Measurements from ENCODE around the gene NOX3. TPM values are rescaled to one million over a fixed set of nuclear protein-coding genes. Genes with fewer than 3 reads are reported as not detected.
"Not testable (repeated sequence)": the region's sequence is repeated elsewhere in the genome, so short reads cannot be mapped to it uniquely, and the experiment has no call there.

Gene NOX3
- polyA plus RNA-seq, 6 donors from 2014 or later, result not detected

GRCh38 chr6:155452576-155452975 lies 3.1 kb downstream of the NOX3 start:
- H3K27me3 Mint-ChIP-seq, result peaks cover 0 to 26% (median 0%) of the 10 kb centered on the region in 3 donors
- no peaks in the 10 kb centered on the region for H3K36me3 Mint-ChIP-seq

DNA sequence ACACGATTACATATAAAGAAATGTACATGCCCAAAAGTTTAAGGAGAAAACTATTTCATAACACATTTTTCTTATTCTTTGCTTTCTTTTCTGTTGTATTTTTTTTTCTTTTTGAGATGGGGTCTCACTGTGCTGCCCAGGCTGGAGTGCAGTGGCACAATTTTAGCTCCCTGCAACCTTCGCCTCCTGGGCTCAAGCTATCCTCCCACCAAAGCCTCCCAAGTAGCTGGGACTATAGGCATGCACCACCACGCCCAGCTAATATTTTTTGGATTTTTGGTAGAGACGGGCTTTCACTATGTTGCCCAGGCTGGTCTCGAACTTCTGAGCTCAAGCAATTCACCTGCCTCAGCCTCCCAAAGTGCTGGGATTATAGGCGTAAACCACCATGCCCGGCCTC lies 4.1 kb downstream of the NOX3 start:
- not testable (repeated sequence) for DNase-seq; H3K27ac Mint-ChIP-seq; H3K36me3 Mint-ChIP-seq; H3K9me3 Mint-ChIP-seq; ATAC-seq (ENCODE audit: low read depth in 2 of 2); H3K4me3 Mint-ChIP-seq
- H3K4me1 Mint-ChIP-seq, result peaks cover 0 to 16% (median 14%) of the 10 kb centered on the region in 3 donors
- H3K27me3 Mint-ChIP-seq, result peaks cover 0 to 23% (median 0%) of the 10 kb centered on the region in 3 donors

More at GRCh38 chr6:155452576-155452975, 3.1 kb downstream of the NOX3 start:
- Mint-ChIP-seq H3K4me3 (no peak overlapping the region), H3K27ac (no peak overlapping the region), H3K9me3 (no peaks in the 10 kb centered on the region), H3K4me1 (peaks cover 0 to 16% (median 14%) of the 10 kb centered on the region in 3 donors)
- ATAC-seq (ENCODE audit: low read depth in 2 of 2) (no peak), DNase-seq (no peak)

GRCh38 chr6:155450240-155450581 lies 5.4 kb downstream of the NOX3 start:
- Mint-ChIP-seq H3K27ac (peak overlapping the region in 1 of 6 donors; percentile 64), H3K9me3 (no peaks in the 10 kb centered on the region), H3K36me3 (no peaks in the 10 kb centered on the region), H3K27me3 (peaks cover 0 to 23% (median 0%) of the 10 kb centered on the region in 3 donors), H3K4me3 (no peak overlapping the region), H3K4me1 (peaks cover 0 to 16% (median 14%) of the 10 kb centered on the region in 3 donors)
- DNase-seq, result no peak
- no peak for ATAC-seq (ENCODE audit: low read depth in 2 of 2)

DNA sequence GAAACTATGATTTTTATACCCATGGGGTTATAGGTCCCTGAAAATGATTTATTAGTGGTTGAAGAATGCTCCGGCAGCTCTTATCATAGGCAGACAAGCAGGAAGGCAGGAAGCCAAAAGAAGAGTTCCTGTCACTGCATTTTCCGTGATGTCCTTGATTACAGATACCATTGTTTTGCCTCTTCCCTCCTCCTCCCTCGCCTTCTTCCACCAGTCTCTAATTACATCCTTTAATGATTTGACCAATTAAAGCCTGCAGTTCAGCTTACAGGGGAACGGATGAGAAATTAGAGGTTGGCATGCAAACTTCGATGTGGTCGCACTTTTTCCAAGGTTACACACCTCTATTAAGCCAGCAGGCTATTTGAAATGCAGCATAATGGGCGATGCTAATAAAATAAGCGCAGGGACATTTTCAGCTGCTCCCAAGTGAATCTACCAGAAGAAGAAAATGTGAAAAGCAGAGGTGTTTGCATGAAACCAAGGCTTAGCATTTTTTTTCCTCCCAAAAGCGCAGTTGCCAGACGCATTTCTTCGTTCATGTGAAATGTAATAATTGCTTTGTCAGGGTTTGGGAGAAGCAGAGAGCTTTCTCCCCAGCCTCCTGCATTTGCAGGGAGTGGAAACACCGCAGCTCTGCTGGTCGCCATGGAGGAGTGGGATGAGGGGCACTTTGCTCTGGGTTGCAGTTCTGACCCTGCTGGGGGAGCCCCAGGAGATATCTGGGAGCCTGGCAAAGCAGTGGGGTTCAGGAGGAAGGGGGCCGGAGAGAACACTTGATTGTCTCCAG lies 6.0 kb downstream of the NOX3 start:
- DNase-seq (no peak), ATAC-seq (ENCODE audit: low read depth in 2 of 2) (no peak)
- Mint-ChIP-seq H3K9me3 (no peaks in the 10 kb centered on the region), H3K36me3 (no peaks in the 10 kb centered on the region), H3K4me3 (no peak overlapping the region), H3K27ac (peak overlapping the region in 1 of 6 donors; percentile 64), H3K4me1 (peaks cover 0 to 12% (median 10%) of the 10 kb centered on the region in 3 donors), H3K27me3 (peaks cover 0 to 23% (median 0%) of the 10 kb centered on the region in 3 donors)

DNA sequence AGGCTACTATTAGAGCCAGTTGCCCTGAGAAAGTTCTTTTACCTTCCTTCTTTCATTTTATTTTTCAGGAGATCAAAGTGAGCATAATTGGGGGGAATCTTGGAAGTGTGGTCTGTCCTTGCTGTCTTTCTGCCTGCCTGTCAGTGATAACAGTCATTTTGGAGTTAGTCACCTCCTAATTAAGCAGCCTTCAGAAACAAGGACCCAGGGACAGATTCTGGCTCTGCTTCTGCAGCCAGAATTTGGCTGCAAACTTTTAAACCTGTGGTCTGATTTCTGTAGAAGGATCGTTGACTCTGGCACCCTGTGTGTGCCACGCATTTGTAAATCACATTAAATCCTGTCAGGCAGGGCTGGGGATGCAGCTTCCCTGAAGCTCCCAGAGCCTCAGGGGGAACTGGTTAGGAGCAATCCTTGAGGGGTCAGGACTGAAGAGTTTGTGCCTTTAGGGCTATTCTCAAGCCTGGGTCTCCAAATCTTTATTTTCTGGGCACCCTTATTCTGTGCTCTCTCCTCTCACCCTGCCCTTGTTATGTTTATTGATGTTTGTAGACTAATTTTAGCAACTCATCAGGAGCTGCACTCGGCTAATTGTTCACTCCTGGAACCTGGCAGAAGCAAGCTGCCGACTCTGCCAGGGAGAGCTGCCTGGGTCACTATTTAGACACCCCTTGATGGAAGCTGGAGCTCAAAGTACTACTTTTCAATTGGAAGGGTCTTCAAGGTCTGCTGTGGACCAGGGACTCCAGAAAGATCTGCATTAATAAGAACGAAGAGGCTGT lies 6.8 kb downstream of the NOX3 start:
- H3K4me1 Mint-ChIP-seq, result peaks cover 0 to 9% (median 7%) of the 10 kb centered on the region in 3 donors
- peaks cover 0 to 23% (median 0%) of the 10 kb centered on the region in 3 donors for H3K27me3 Mint-ChIP-seq
- no peaks in the 10 kb centered on the region for H3K36me3 Mint-ChIP-seq
- no peak overlapping the region for H3K4me3 Mint-ChIP-seq
- H3K27ac Mint-ChIP-seq, result no peak overlapping the region
- ATAC-seq (ENCODE audit: low read depth in 2 of 2) (no peak), DNase-seq (no peak)
- H3K9me3 Mint-ChIP-seq, result no peaks in the 10 kb centered on the region

DNA sequence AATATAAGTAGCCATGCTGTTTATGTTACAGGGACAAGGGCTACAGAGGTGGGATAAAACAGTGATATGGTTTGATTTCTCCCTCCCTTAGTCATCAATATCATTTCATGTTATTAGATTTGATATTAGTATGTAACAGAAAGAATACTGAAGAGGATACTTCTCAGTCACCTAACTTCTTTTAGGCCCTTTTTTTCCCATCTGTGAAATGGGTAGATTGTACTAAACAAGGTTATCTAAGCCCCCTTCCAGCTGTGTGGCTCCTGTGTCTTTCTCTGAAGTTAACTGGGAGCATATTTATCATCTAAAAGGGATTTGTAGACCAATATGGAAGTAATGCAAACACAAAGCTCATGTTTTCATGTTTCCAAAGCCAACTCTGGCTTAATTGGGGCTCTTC lies 7.7 kb downstream of the NOX3 start:
- Mint-ChIP-seq H3K27me3 (peaks cover 0 to 23% (median 0%) of the 10 kb centered on the region in 3 donors), H3K27ac (no peak overlapping the region), H3K4me1 (peaks cover 0 to 9% (median 7%) of the 10 kb centered on the region in 3 donors), H3K9me3 (no peaks in the 10 kb centered on the region), H3K4me3 (no peak overlapping the region), H3K36me3 (no peaks in the 10 kb centered on the region)
- ATAC-seq (ENCODE audit: low read depth in 2 of 2), result no peak
- DNase-seq, result no peak

- DNase-seq, result no peak
- Mint-ChIP-seq H3K27me3 (peaks cover 0 to 11% (median 0%) of the 10 kb centered on the region in 3 donors), H3K36me3 (no peaks in the 10 kb centered on the region), H3K27ac (peak overlapping the region in 1 of 6 donors; percentile 40), H3K9me3 (no peaks in the 10 kb centered on the region), H3K4me3 (no peak overlapping the region), H3K4me1 (peaks cover 0 to 12% (median 9%) of the 10 kb centered on the region in 3 donors)
- ATAC-seq (ENCODE audit: low read depth in 2 of 2), result no peak
Measured at GRCh38 chr6:155444952-155445903, 10.4 kb downstream of the NOX3 start.

DNA sequence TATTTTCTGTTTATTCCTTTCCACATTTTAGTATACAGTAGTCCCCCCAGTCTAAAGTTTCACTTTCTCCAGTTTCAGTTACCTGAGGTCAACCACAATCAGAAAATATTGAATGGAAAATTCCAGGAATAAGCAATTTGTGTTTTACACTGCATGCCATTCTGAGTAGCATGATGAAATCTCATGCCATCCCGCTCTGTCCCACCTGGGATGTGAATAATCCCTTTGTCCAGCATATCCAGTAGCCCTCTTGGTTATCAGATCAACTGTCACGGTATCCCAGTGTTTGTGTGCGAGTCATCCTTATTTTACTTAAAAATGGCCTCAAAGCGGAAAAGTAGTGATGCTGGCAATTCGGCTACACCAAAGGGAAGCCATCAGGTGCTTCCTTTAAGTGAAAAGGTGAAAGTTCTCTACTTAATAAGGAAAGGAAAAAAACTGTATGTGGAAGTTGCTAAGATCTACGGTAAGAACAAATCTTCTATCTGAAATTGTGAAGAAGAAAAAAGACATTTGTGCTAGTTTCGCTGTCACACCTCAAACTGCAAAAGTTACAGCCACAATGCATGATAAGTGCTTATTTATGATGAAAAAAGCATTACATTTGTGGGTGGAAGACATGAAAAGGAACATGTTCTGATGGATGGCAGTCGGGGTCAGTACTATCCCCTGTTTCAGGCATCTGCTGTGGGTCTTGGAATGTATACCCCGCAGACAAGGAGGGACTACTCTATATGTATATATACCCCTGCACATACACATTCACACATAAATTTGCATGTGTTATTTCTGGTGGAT lies 11.3 kb downstream of the NOX3 start:
- Mint-ChIP-seq H3K4me1 (peaks cover 6 to 16% (median 15%) of the 10 kb centered on the region in 3 donors), H3K36me3 (no peaks in the 10 kb centered on the region), H3K9me3 (no peaks in the 10 kb centered on the region), H3K27me3 (peaks cover 0 to 2% (median 0%) of the 10 kb centered on the region in 3 donors), H3K4me3 (no peak overlapping the region), H3K27ac (no peak overlapping the region)
- no peak for ATAC-seq (ENCODE audit: low read depth in 2 of 2)
- no peak for DNase-seq

DNA sequence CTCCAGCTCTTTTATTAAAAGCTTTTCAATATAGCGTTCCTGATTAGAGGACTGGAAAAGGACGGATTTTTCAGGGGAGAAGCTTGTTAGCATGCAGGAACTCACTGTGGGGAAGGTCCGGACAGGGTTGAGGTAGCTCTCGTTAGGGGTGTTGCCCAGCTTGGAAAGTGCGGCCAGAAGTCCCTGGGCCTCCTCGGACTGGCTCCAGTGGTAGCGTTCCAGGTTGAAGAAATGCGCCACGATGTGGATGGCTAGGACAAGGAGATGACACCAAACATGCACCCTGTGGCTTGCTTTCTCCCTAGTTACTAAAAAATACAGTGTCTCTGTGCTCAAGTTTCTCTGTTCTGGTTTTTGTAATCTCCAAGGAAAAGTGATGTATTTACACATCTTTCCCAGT lies 12.5 kb downstream of the NOX3 start:
- H3K36me3 Mint-ChIP-seq, result no peaks in the 10 kb centered on the region
- no peak for DNase-seq
- H3K27me3 Mint-ChIP-seq, result no peaks in the 10 kb centered on the region
- H3K9me3 Mint-ChIP-seq, result no peaks in the 10 kb centered on the region
- peaks cover 13 to 24% (median 23%) of the 10 kb centered on the region in 3 donors for H3K4me1 Mint-ChIP-seq
- no peak overlapping the region for H3K4me3 Mint-ChIP-seq
- H3K27ac Mint-ChIP-seq, result no peak overlapping the region
- ATAC-seq (ENCODE audit: low read depth in 2 of 2), result no peak

GRCh38 chr6:155442562-155442961 lies 13.1 kb downstream of the NOX3 start:
- H3K9me3 Mint-ChIP-seq, result no peaks in the 10 kb centered on the region
- DNase-seq, result no peak
- H3K27me3 Mint-ChIP-seq, result no peaks in the 10 kb centered on the region
- peaks cover 13 to 27% (median 27%) of the 10 kb centered on the region in 3 donors for H3K4me1 Mint-ChIP-seq
- H3K4me3 Mint-ChIP-seq, result no peak overlapping the region
- H3K36me3 Mint-ChIP-seq, result no peaks in the 10 kb centered on the region
- no peak for ATAC-seq (ENCODE audit: low read depth in 2 of 2)
- H3K27ac Mint-ChIP-seq, result no peak overlapping the region

DNA sequence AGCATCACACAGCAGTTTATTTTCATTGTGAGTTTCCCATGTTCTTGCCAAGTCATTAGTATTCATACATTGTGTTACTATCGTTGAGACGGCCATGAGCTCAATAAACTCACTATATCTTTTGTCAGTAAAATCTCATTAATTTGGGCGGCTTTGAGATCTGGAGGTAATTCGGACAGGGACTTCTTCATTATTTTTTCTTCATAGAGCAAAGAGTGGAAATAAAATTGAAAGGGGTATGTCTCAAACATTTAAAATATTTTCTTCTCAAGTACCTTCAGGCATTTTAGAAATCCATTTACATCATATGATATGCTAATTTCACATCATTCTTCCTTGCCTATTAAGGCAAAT lies 14.6 kb downstream of the NOX3 start:
- no peak overlapping the region for H3K4me3 Mint-ChIP-seq
- no peak for ATAC-seq (ENCODE audit: low read depth in 2 of 2)
- no peaks in the 10 kb centered on the region for H3K36me3 Mint-ChIP-seq
- peaks cover 13 to 28% (median 27%) of the 10 kb centered on the region in 3 donors for H3K4me1 Mint-ChIP-seq
- no peak overlapping the region for H3K27ac Mint-ChIP-seq
- no peak for DNase-seq
- no peaks in the 10 kb centered on the region for H3K27me3 Mint-ChIP-seq
- no peaks in the 10 kb centered on the region for H3K9me3 Mint-ChIP-seq

GRCh38 chr6:155440398-155441111 lies 15.1 kb downstream of the NOX3 start:
- Mint-ChIP-seq H3K4me1 (peaks cover 13 to 28% (median 27%) of the 10 kb centered on the region in 3 donors), H3K27ac (no peak overlapping the region), H3K36me3 (no peaks in the 10 kb centered on the region)

More at GRCh38 chr6:155440398-155441111, 15.1 kb downstream of the NOX3 start:
- no peak for ATAC-seq (ENCODE audit: low read depth in 2 of 2)
- Mint-ChIP-seq H3K4me3 (no peak overlapping the region), H3K27me3 (no peaks in the 10 kb centered on the region), H3K9me3 (no peaks in the 10 kb centered on the region)
- no peak for DNase-seq

Data from naive B cell (primary cell).